ENCODE results near the gene TOLLIP. TPM values are rescaled to one million over a fixed set of nuclear protein-coding genes. Genes with fewer than 3 reads are reported as not detected.

The TOLLIP gene
- total RNA-seq, 1 donor from 2014 or later = 58.4 TPM

GRCh38 chr11:1354125-1354938, 44.9 kb upstream of the TOLLIP start:
- TF ChIP-seq CTCF (IDR thresholded peaks at IDR 0.05) = no peak
- Mint-ChIP-seq H3K4me1 (ENCODE audit: low read depth) (no peaks in the 10 kb centered on the region), H3K9me3 (ENCODE audit: low read depth) (no peaks in the 10 kb centered on the region), H3K27me3 (ENCODE audit: low read depth) (peaks cover 38% of the 10 kb centered on the region), H3K4me3 (ENCODE audit: unreplicated experiment) (no peak overlapping the region), H3K27ac (ENCODE audit: unreplicated experiment) (no peak overlapping the region), H3K36me3 (ENCODE audit: low read depth) (peaks cover 1% of the 10 kb centered on the region)
- DNase-seq (ENCODE audit: low spot score) = peak; percentile 74

GRCh38 chr11:1353383-1354124, 44.1 kb upstream of the TOLLIP start:
- Mint-ChIP-seq H3K4me3 (ENCODE audit: unreplicated experiment) (no peak overlapping the region), H3K36me3 (ENCODE audit: low read depth) (peaks cover 1% of the 10 kb centered on the region), H3K4me1 (ENCODE audit: low read depth) (no peaks in the 10 kb centered on the region), H3K27me3 (ENCODE audit: low read depth) (peaks cover 41% of the 10 kb centered on the region), H3K27ac (ENCODE audit: unreplicated experiment) (no peak overlapping the region), H3K9me3 (ENCODE audit: low read depth) (no peaks in the 10 kb centered on the region)
- TF ChIP-seq CTCF (IDR thresholded peaks at IDR 0.05) = no peak
- DNase-seq (ENCODE audit: low spot score) = peak; percentile 72

- H3K9me3 Mint-ChIP-seq (ENCODE audit: low read depth) = no peaks in the 10 kb centered on the region
- TF ChIP-seq CTCF (IDR thresholded peaks at IDR 0.05) = no peak
- H3K4me1 Mint-ChIP-seq (ENCODE audit: low read depth) = no peaks in the 10 kb centered on the region
- H3K4me3 Mint-ChIP-seq (ENCODE audit: unreplicated experiment) = no peak overlapping the region
- H3K27me3 Mint-ChIP-seq (ENCODE audit: low read depth) = peaks cover 43% of the 10 kb centered on the region
- no peak overlapping the region for H3K27ac Mint-ChIP-seq (ENCODE audit: unreplicated experiment)
- no peak for DNase-seq (ENCODE audit: low spot score)
- peaks cover 1% of the 10 kb centered on the region for H3K36me3 Mint-ChIP-seq (ENCODE audit: low read depth)
Observed at GRCh38 chr11:1352696-1353382, 43.4 kb upstream of the TOLLIP start.

- DNase-seq (ENCODE audit: low spot score) = no peak
- H3K27ac Mint-ChIP-seq (ENCODE audit: unreplicated experiment) = no peak overlapping the region
- H3K27me3 Mint-ChIP-seq (ENCODE audit: low read depth) = peaks cover 37% of the 10 kb centered on the region
- no peak for TF ChIP-seq CTCF (IDR thresholded peaks at IDR 0.05)
- H3K9me3 Mint-ChIP-seq (ENCODE audit: low read depth) = no peaks in the 10 kb centered on the region
- H3K4me3 Mint-ChIP-seq (ENCODE audit: unreplicated experiment) = no peak overlapping the region
- H3K36me3 Mint-ChIP-seq (ENCODE audit: low read depth) = peaks cover 1% of the 10 kb centered on the region
- no peaks in the 10 kb centered on the region for H3K4me1 Mint-ChIP-seq (ENCODE audit: low read depth)
Observed at GRCh38 chr11:1351278-1351937, 42.0 kb upstream of the TOLLIP start.
